GM21825 (cell line): Measurements from ENCODE around the gene MAPT.

Experiments used
- ATAC-seq: cut with Tn5 transposase; IDR thresholded peaks from one replicate; pipeline ENCODE4 v1.9.1; 2021; ENCODE audit warnings: mild to moderate bottlenecking, moderate library complexity; ENCODE audit not compliant: unreplicated experiment

MAPT gene

DNA sequence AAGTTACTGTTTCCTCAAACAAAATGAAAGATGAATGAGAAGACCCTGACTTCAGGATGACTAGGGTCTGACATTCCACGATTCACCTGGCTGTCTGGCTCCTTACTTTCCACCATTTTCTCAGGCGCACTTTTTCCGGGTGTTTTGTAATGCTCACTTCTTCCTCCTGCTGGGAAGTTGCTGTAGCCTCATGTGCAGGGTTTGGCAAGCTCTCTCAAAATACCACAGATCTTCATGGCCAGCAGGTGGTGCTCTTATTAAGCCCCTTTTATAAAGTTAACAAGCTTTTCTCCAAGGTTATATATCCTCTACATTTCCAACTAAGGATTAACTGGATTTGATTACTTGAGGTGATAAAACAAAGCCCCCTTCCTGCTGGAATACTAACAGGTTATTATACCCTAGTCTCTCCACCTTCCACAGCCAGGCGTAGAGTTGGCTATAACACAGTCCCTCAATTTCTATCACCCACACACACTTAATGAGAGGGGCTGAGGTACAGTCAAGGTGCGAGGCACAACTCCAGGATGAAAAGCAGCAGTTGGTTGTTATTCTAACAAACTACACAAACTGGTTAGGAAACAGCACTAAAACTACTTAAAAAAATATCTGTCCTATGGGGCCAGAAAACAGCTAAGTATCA, 150.1 kb downstream of the MAPT start:
- ATAC-seq, result no peak

DNA sequence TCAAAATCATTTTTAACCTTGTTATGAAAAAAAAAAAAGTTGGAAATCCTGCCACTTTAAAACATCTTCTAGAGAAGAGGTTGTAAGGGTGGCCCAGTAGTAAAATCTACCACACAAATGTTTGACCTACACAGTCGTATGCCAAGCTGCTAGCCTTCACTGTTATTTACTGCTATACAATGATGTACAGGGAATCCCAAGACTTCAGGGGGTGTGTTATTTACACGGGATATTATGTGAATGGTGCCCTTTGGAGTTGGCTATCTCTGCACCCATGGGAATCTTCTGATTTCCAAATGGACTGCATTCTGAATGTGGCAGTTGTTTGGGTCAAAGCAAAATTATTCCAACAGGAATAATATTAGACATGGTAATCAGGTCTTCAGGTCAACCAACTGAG, 150.6 kb downstream of the MAPT start:
- ATAC-seq, result no peak

DNA sequence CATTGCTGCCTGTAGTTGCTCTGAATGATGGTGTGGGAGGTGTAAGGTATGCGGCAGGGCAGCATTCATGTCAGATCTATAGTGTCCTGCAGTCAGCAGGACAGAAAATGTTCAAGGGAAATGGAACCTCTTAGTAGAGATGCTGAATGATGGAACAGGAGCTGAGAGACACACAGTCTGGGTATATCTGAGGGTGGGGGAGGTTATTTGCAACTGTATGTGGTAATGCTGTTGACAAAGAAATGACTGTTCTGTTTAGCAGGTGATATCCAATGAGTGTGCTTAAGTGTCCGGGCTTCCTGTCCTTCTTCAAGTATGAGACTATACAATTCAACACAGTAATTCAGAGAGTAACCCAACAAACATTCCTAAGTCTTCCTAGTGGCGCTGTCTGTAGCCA, 151.3 kb downstream of the MAPT start:
- no peak for ATAC-seq

DNA sequence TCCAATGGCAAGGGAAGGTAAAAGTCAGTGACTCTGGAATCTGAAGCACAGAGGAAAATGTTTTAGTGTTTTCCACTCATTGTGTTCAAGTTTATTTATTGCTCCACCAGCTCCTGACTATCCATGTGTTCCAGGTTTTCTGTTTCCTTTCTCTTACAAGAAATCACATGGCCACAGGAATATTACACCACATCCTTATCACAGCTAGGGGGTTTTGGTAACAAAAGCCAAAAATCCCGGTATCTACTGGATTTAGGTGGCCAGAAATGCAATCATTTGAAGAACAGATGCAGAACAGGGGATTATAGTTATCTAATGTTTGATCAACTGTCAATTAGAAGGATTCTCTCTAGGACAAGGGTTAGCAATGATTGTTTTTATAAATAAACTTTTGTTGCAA, 152.6 kb downstream of the MAPT start:
- no peak for ATAC-seq

DNA sequence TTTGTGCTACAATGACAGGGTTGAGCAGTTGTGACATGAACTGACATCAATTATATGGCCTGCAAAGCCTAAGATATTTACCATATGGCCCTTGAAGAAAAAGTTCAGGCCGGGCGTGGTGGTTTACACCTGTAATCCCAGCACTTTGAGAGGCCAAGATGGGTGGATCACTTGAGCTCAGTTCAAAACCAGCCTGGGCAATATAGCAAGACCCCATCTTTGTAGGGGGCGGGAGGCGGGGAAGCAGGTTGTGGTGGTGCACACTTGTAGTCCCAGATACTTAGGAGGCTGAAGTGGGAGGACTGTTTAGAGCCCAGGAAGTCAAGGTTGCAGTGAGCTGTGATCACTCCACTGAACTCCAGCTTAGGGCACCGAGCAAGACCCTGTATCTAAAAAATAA, 153.0 kb downstream of the MAPT start:
- no peak for ATAC-seq

DNA sequence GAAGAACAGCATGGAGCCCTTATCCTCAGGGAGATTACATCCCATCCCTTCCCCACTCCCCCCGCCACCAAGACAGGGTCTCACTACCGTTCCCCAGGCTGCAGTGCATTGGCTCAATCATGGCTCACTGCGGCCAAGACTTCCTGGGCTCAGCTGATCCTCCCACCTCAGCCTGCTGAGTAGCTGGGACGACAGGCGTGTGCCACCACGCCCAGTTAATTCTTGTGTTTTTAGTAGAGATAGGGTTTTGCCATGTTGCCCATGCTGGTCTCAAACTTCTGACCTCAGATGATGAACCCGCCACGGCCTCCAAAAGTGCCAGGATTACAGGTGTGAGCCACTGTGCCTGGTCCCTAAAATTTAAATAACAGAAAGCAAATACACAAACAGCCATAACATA, 153.5 kb downstream of the MAPT start:
- ATAC-seq, result no peak

DNA sequence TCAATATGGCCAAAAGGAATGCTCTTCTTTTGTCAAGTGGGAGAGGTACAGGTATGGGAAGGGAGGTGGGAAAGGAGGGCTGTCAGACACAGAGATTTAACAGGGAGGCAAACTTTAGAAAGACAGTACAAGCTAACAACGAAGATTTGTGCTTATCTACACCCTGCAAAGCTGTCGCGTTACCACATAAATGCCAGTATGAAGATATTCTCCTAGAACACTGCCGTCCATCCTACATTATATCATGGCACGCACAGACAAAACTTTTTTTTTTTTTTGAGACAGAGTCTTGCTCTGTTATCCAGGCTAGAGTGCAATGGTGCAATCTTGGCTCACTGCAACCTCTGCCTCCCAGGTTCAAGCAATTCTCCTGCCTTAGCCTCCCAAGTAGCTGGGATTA, 155.3 kb downstream of the MAPT start:
- no peak for ATAC-seq

DNA sequence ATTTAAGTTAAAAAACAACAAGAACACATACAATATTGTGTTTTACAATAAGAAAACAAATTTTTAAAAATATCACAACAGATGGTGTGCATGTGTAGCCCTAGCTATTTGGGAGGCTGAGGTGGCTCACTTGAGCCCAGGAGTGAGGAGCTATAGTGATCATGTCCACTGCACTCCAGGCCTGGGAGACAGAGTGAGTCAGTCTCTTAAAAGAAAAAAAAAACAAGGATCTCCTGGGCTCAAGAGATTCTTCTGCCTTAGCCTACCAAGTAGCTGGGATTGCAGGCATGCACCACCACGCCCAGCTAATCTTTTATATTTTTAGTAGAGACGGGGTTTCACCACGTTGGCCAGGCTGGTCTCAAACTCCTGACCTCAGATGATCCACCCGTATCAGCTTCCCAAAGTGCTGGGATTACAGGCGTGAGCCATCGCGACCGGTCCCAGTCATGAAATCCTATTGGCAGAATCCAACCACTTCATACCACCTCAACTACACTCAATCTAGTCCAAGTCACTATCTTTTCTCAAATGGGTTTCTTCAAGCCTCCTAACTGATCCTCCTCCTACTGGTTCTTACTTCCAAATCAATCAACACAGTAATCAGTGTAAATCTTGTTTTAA, 159.7 kb downstream of the MAPT start:
- no peak for ATAC-seq

DNA sequence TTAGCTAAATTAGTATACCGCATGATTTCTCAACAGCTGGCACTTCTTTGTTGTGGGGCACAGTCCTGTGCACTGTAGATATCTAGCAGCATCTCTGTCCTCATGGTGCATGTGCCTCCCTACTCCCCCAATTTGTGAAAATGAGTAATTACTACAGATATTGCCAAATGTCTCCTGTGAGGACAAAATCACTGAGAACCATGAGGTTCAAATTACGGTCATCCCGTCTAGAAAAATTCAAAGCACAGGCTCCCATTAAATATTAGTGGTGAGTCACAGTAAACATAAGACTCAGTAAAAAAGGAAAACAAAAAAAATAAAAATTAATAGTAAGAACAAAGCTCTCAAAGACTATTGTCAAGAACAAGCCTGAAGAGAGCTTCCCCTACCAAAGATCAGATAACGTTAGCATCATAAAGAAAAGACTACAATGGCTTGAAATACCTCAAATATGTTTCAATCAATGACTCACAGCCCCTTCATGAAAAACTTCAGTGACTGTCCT, 162.5 kb downstream of the MAPT start:
- ATAC-seq, result no peak

DNA sequence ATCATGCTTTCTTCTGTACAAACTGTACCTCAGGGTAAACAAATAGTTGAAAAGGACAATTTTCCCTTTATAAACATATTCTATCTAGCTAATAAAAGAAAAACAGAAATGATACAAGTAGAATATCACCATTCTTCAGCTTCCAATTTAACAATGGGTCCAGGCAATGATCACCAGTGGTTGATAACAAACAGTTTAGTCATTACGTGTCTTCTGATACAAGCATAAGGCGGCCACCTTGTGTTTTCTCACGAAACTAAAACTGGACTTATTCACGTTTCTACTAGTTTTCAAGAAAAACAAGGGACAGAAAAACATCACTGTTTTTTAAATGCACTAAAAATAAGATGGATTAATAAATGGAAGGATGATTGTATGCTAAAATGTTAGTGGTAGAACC, 163.0 kb downstream of the MAPT start:
- no peak for ATAC-seq

DNA sequence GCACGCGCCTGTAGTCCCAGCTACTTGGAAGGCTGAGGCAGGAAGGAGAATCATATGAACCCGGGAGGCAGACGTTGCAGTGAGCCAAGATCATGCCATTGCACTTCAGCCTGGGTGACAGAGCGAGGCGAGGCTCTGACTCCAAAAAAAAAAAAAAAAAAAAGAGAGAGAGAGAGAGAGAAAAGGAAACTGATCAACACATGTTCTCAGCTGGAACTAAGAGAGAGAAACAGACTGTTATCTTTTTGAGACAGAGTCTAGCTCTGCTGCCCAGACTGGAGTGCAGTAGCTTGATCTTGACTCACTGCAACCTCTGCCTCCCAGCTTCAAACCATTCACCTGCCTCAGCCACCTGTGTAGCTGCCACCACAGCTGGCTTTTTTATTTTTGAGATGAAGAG, 165.1 kb downstream of the MAPT start:
- ATAC-seq, result no peak

DNA sequence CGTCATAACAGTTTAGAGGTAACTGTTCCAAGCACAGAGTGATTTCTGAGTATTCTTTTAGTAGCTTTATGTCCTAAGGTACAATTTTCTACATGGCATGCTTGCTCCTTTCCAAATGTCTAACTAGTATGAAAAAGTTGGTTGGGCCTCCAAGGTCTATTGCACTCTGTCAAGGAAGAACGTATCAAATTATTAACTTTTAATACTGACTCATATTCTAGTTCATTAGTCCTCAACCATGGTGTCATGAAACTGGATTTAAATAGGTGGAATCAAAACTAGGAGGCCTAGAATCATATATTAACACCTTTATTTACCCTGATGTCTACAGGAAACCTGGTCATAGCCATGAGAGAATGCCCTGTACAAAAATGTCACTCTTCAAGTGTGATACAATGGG, 166.1 kb downstream of the MAPT start:
- no peak for ATAC-seq

DNA sequence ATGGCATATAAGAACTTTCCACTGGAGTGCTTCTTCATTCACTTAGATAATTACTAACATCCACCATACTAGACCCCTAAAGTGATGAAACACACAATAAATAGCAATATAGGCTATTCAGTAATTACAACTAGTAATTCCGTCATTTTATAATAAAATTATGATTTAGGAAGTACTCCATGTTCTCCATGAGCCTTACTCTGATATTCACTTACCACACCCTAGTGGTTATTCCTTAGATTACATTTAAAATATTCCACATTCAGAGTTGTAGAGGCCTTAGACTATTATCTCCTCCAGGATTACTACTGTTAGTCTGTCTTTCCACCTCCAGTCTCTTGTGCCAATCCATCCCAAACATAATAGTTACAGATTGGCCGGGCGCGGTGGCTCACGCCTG, 167.1 kb downstream of the MAPT start:
- no peak for ATAC-seq

DNA sequence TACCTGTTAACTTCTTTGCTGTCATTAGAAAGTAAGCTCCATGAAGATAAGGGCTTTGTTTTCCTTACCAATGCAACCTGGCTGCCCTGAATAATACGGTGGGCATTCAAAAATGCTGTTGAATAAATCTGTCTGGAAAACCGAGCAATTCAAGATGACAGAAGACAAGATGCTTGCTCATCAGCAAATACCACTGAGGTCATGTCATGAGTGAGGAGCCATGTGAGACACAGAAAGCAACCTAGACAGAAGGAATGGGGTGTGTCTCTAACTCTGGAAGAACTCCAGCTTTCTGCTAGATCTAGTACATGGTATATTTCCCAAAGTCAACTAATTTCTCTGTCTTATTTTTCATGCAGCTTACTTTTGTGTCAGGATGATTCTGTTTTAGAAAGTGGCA, 168.9 kb downstream of the MAPT start:
- no peak for ATAC-seq

DNA sequence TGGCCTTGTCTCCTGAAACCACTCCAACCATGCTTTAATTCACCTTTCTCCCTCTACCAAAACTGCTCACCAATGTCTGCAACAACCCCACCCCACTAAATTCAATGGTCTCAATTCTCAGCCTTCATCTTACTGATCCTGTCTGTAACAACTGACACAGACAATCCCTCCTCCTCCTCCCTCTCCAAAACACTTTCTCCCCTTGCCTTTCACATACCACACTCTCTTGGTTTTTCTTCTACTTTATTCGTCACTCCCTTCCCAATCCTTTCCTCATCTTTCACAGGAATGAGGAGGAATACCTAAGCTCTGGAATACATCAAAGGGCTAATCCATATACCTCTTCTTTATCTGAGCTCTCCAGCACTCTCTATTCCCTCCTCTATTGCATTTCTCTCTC, 170.1 kb downstream of the MAPT start:
- ATAC-seq, result no peak

DNA sequence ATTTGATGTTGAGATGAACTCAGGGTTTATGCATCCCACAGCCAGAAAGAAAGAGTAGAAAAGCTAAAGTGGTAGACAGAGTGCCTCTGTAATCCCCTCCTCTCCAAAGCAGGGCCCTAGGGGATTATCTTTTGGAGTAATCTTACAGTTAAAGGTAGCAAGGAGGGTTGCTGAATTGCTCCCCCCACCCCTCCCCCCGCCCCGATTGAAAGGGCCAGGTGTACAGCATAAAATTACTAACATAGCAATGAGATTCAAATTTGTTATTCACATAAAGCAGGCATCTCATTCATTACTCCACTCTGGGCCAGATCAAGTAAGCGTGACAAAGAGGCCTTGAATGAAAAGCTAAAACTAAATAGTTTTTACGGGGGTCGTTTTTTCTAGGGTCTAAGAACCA, 177.4 kb downstream of the MAPT start:
- ATAC-seq, result no peak

DNA sequence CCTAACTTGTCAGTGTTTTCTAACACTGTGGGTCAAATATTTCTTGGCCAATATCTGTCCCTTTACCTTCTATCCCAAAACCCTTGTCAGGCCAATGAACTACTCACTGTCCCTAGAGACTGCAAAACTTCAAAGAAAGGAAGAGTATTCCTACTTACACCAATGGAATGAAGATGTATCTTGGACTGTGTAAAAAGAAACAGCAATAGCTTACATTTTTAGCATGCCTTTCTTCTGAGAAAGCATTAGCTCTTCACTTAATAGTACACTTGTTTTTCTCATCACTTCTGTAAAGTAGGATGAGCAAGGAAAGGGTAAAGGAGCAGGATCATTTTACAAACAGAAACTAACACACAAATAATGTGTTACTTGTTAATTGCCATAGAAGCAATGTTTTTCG, 178.6 kb downstream of the MAPT start:
- no peak for ATAC-seq

DNA sequence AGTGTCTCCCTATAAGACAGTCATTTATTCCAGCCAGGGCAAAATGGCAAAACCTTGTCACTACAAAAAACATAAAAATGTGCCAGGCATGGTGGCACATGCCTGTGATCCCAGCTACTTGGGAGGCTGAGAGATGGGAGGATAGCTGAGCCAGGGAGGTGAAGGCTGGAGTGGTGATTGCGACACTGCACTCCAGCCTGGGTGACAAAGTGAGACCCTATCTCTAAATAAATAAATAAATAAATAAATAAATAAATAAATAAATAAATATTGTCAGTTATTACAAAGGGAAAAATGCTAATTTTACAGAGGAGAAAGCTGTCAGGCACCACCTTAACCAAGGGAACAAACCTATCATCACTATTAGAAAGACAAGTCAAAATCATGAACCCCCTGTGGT, 180.2 kb downstream of the MAPT start:
- no peak for ATAC-seq
